ENCODE measurements around the gene BTNL9. TPM values are rescaled to one million over a fixed set of nuclear protein-coding genes. Genes with fewer than 3 reads are reported as not detected.

Gene BTNL9
- total and polyA plus RNA-seq, 3 donors from 2014 or later: 8.9 to 28.4 (median 19.0) TPM

- Histone ChIP-seq H3K4me3 (no peak overlapping the region), H3K27me3 (no peaks in the 10 kb centered on the region), H3K36me3 (ENCODE audit: low read depth, missing control alignments) (no peaks in the 10 kb centered on the region), H3K4me1 (no peaks in the 10 kb centered on the region), H3K9me3 (no peaks in the 10 kb centered on the region), H3K27ac (no peak overlapping the region)
- 45 to 60% methylated on average over 8 of the region's 8 CpGs for WGBS, 2 donors
- DNase-seq: no peak
- intact Hi-C loops (cut with DNase I; ENCODE audit: low total_unique reads): no loop called here
- TF ChIP-seq POLR2A (IDR thresholded peaks at IDR 0.05): no peak
- TF ChIP-seq, protein P1, sequence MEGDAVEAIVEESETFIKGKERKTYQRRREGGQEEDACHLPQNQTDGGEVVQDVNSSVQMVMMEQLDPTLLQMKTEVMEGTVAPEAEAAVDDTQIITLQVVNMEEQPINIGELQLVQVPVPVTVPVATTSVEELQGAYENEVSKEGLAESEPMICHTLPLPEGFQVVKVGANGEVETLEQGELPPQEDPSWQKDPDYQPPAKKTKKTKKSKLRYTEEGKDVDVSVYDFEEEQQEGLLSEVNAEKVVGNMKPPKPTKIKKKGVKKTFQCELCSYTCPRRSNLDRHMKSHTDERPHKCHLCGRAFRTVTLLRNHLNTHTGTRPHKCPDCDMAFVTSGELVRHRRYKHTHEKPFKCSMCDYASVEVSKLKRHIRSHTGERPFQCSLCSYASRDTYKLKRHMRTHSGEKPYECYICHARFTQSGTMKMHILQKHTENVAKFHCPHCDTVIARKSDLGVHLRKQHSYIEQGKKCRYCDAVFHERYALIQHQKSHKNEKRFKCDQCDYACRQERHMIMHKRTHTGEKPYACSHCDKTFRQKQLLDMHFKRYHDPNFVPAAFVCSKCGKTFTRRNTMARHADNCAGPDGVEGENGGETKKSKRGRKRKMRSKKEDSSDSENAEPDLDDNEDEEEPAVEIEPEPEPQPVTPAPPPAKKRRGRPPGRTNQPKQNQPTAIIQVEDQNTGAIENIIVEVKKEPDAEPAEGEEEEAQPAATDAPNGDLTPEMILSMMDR (IDR thresholded peaks at IDR 0.05): no peak
These were observed 20.1 kb downstream of the BTNL9 start for GRCh38 chr5:181060231-181060590.

DNA sequence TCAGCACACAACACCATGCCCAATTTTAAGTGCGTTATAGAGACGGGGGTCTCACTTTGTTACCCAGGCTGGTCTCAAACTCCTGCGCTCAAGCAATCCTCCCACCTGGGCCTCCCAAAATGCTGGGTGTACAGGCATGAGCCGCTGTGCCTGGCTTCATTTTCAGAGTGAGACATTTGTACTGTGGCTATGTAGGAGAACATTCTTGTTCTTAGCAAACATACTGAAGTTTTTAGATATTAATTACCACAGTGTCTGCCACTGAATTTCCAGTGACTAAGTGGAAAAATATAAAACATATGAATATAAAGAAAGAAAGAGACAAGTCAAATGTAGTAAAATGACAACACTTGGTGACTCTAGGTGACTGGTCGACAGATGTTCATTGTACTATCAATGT, 20.9 kb downstream of the BTNL9 start:
- no peaks in the 10 kb centered on the region for H3K36me3 ChIP-seq (ENCODE audit: low read depth, missing control alignments)
- H3K4me3 ChIP-seq: no peak overlapping the region
- no peak overlapping the region for H3K27ac ChIP-seq
- no peaks in the 10 kb centered on the region for H3K9me3 ChIP-seq
- TF ChIP-seq POLR2A (IDR thresholded peaks at IDR 0.05): no peak
- TF ChIP-seq, protein P1 (IDR thresholded peaks at IDR 0.05): no peak
- WGBS, 2 donors: 88 to 98% methylated on average over 4 to 5 of the region's 5 CpGs
- intact Hi-C loops (cut with DNase I; ENCODE audit: low total_unique reads): no loop called here
- no peaks in the 10 kb centered on the region for H3K27me3 ChIP-seq
- H3K4me1 ChIP-seq: no peaks in the 10 kb centered on the region
- no peak for DNase-seq

- intact Hi-C loops (cut with DNase I; ENCODE audit: low total_unique reads): no loop called here
- no peaks in the 10 kb centered on the region for H3K9me3 ChIP-seq
- 63% methylated on average over 14 of the region's 14 CpGs for WGBS, 2 donors
- H3K36me3 ChIP-seq (ENCODE audit: low read depth, missing control alignments): no peaks in the 10 kb centered on the region
- H3K4me1 ChIP-seq: no peaks in the 10 kb centered on the region
- H3K27me3 ChIP-seq: no peaks in the 10 kb centered on the region
- H3K27ac ChIP-seq: no peak overlapping the region
- TF ChIP-seq, protein P1 (IDR thresholded peaks at IDR 0.05): no peak
- no peak for TF ChIP-seq POLR2A (IDR thresholded peaks at IDR 0.05)
- DNase-seq: no peak
- no peak overlapping the region for H3K4me3 ChIP-seq
These were observed 21.6 kb downstream of the BTNL9 start for GRCh38 chr5:181061645-181062044.

GRCh38 chr5:181062631-181063030, 22.6 kb downstream of the BTNL9 start:
- TF ChIP-seq POLR2A (IDR thresholded peaks at IDR 0.05): no peak
- TF ChIP-seq, protein P1 (IDR thresholded peaks at IDR 0.05): no peak
- 87 to 88% methylated on average over 6 of the region's 6 CpGs for WGBS, 2 donors
- H3K4me3 ChIP-seq: no peak overlapping the region
- H3K27ac ChIP-seq: no peak overlapping the region
- H3K9me3 ChIP-seq: no peaks in the 10 kb centered on the region
- no peaks in the 10 kb centered on the region for H3K27me3 ChIP-seq
- no peaks in the 10 kb centered on the region for H3K36me3 ChIP-seq (ENCODE audit: low read depth, missing control alignments)
- DNase-seq: no peak
- intact Hi-C loops (cut with DNase I; ENCODE audit: low total_unique reads): no loop called here
- no peaks in the 10 kb centered on the region for H3K4me1 ChIP-seq

GRCh38 chr5:181063514-181063913, 23.4 kb downstream of the BTNL9 start:
- no peak overlapping the region for H3K27ac ChIP-seq
- H3K4me1 ChIP-seq: no peaks in the 10 kb centered on the region
- TF ChIP-seq, protein P1 (IDR thresholded peaks at IDR 0.05): no peak
- TF ChIP-seq POLR2A (IDR thresholded peaks at IDR 0.05): no peak
- WGBS, 2 donors: 89 to 91% methylated on average over 8 of the region's 8 CpGs
- intact Hi-C loops (cut with DNase I; ENCODE audit: low total_unique reads): no loop called here
- no peaks in the 10 kb centered on the region for H3K9me3 ChIP-seq
- no peaks in the 10 kb centered on the region for H3K36me3 ChIP-seq (ENCODE audit: low read depth, missing control alignments)
- H3K4me3 ChIP-seq: no peak overlapping the region
- no peaks in the 10 kb centered on the region for H3K27me3 ChIP-seq
- no peak for DNase-seq
